Stimulated activated CD8-positive, alpha-beta memory T cell treated with anti-CD3 and anti-CD28 coated beads, Interleukin-12 subunit alpha, Interleukin-12 subunit beta, amount 100 ng/mL, for 4 hours (primary cell): Measurements from ENCODE around the gene HMOX1.

Experiments
- DNase-seq: peaks from one replicate; pipeline ENCODE4 v3.0.0-alpha.2; 2020; ENCODE audit warnings: low read depth

HMOX1 gene

GRCh38 chr22:35406443-35406842, 25.5 kb downstream of the HMOX1 start:
- DNase-seq, result no peak

GRCh38 chr22:35407362-35407761, 26.5 kb downstream of the HMOX1 start:
- DNase-seq, result no peak

GRCh38 chr22:35409783-35410662, 29.1 kb downstream of the HMOX1 start:
- DNase-seq, result no peak

GRCh38 chr22:35410663-35411034, 29.8 kb downstream of the HMOX1 start:
- DNase-seq, result no peak

GRCh38 chr22:35411102-35411501, 30.2 kb downstream of the HMOX1 start:
- DNase-seq, result no peak

GRCh38 chr22:35413624-35414023, 32.7 kb downstream of the HMOX1 start:
- DNase-seq, result no peak

- DNase-seq, result no peak
Observed at GRCh38 chr22:35417606-35418005, 36.7 kb downstream of the HMOX1 start.

- no peak for DNase-seq
Observed at GRCh38 chr22:35418088-35418487, 37.2 kb downstream of the HMOX1 start.

GRCh38 chr22:35418731-35419130, 37.8 kb downstream of the HMOX1 start:
- DNase-seq, result no peak

GRCh38 chr22:35419756-35420155, 38.9 kb downstream of the HMOX1 start:
- DNase-seq, result no peak

GRCh38 chr22:35421121-35421520, 40.2 kb downstream of the HMOX1 start:
- DNase-seq, result no peak

GRCh38 chr22:35422145-35422544, 41.2 kb downstream of the HMOX1 start:
- DNase-seq, result no peak

GRCh38 chr22:35422936-35423335, 42.0 kb downstream of the HMOX1 start:
- DNase-seq, result no peak

- no peak for DNase-seq
Observed at GRCh38 chr22:35424081-35424480, 43.2 kb downstream of the HMOX1 start.

GRCh38 chr22:35424761-35425160, 43.9 kb downstream of the HMOX1 start:
- no peak for DNase-seq

- DNase-seq, result no peak
Observed at GRCh38 chr22:35425546-35425945, 44.6 kb downstream of the HMOX1 start.

- no peak for DNase-seq
Observed at GRCh38 chr22:35425971-35426800, 45.3 kb downstream of the HMOX1 start.

GRCh38 chr22:35426801-35427140, 45.9 kb downstream of the HMOX1 start:
- no peak for DNase-seq

GRCh38 chr22:35430897-35431322, 50.0 kb downstream of the HMOX1 start:
- peak; percentile 26 for DNase-seq

- DNase-seq, result no peak
Observed at GRCh38 chr22:35431483-35432227, 50.8 kb downstream of the HMOX1 start.

- DNase-seq, result no peak
Observed at GRCh38 chr22:35432228-35432905, 51.5 kb downstream of the HMOX1 start.
